HG03460 (cell line): ENCODE measurements around the gene SLC15A4.
A peak's percentile ranks its signal among the peaks of the same experiment; 100 is the strongest.

Experiments
- ATAC-seq: cut with Tn5 transposase; IDR thresholded peaks from one replicate; pipeline ENCODE4 v1.9.1; 2021; ENCODE audit not compliant: unreplicated experiment

Gene SLC15A4

DNA sequence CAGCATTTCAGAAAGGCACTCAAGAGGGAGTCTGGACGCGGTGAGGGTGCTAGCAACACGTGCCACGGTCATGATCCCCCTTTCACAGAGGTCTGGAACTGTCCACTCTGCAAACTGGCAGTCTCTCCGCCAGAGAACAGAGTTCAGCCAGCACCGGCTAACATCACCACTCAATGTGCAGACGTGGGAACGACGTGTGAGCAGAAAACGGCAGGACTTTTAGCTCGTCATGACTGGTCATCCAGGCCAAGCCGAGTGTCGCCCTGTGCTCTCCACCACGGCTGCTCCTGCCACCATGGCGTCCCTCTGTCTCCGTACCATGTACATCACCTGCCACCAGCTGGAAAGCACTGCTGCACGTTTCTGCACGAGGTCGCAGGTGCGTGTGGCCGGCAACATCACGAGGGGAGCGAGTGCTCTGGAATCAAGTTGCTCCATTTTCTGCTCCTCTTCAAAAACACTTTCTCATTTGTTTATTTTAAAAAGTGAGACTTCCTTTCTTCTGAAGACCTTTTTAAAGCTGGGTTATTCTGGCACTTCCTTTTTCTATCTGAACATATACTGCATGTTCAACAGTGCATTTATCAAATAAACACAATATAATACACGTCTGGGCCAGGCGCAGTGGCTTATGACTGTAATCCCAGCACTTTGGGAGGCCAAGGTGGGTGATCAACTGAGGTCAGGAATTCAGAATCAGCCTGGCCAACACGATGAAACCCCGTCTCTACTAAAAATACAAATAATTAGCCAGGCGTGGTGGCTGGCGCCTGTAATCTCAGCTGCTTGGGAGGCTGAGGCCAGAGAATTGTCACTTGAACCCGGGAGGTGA is 28.0 kb downstream of the SLC15A4 start:
- ATAC-seq = no peak

DNA sequence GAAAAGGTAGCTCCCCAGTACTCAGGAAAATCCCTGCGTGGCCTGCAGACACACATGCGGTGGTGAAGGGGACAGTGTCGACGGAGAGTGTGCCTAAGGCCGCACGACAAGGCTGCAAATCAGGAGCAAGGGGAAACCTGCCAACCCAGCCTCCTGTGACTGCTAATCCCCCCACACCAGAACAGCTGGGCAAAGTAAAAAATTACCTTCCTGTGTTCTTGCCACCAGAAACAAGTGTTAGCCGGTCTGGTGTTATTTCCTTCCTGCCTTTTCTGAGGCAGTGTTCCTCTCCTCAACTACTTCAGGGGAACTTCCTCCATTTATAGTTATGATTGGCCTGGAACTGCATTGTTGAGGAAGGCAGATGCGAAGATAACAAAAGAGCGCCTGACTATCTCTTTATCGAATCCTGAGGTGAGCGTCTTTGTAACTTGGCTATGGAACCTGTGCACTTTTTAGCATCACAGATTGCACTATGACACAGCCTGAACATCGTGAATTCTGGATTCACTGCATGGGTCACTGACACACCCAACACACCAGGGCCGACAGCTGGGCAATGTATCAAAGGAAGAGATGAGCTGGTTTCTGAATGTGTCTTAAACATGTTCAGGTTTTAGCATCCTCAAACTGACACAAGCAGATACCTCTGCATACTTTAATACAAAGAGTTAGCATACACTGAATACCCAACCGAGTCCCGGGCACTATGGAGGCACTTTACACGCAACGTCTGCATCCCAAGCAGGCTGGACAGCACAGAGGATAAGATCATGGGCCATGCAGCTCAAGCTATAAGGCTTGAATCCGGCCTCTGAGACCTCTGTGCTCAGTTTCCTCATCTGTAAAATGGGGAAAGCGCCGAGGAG is 28.9 kb downstream of the SLC15A4 start:
- peak; percentile 40 for ATAC-seq

DNA sequence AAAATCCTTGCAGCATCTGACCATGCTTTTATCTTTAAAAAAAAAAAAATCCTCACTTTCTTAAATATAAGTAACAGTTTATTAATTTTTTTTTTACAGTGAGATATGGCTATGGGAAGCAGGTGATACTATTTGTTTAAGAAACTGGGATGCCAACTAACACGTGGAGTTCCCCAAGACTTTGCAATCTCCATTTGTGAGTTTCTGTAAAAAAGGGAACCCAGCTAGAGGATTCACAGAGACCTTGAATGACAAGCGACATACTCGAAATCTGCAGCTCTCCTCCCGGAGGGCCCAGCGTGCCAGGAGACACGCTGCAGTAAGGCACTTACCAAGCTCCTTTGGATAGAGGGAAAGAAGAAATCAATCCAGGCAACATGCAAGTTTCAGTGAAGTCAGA is 30.1 kb downstream of the SLC15A4 start:
- no peak for ATAC-seq

GRCh38 chr12:128792881-128793280 is 30.9 kb downstream of the SLC15A4 start:
- ATAC-seq = no peak

DNA sequence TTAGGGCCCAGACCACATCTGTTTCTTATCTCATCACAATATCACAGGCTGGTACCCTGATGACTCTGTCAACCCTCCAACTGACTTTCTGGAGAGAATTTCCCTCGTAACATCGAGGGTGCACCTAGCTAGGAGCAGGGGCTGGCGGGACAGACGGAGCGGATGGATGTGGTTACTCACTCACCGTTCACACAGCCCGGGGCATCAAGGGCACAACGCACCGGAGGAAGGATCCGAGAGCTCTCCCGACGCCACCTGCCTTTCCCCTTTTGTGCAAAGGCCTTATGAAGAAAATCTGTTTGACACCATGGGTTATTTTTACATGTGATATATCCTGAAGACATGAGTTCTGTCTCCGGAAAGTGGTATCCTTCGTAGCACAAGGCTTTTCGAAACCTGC is 31.4 kb downstream of the SLC15A4 start:
- no peak for ATAC-seq

DNA sequence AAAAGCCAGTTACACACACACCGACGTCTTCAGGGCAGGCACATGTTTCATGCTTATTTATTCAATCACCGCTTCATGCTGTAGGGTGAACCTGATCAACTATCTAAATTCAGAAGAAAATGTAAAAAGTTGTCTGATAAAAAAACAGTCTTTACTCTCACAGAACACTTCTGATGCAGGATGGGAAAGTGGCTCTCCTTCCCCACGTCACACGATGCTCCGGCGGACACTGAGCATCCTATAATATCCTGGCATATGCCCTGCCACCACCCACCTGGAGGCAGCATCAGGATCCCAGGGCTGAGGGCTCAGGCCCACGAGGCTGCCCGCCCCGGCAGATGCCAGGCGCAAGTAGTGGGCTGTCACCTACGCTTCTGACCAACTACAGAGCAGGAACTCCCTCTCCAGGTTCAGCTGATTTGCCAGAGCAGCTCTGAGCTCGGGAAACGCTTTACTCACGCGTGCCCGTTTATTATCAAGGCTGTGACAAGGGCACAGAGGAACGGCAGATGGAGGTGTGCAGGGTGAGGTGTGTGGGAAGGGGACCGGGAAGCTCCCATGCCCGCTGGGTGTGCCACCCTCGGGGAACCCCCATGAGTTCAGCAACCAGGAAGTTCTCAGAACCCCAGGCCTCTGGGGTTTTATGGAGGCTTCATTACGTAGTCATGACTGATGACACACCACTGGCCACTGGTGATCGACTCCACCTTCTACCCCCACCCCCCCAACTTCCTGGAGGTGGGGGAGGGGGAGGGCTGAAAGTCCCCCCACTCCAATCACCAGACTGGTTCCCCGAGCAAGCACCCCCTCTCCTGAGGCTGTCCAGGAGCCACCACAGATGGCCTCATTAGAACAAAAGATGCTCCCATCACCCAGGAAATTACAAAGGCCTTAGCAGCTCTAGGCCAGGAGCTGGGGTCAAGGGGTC is 32.1 kb downstream of the SLC15A4 start:
- no peak for ATAC-seq

GRCh38 chr12:128790653-128791373 is 32.9 kb downstream of the SLC15A4 start:
- ATAC-seq = no peak

DNA sequence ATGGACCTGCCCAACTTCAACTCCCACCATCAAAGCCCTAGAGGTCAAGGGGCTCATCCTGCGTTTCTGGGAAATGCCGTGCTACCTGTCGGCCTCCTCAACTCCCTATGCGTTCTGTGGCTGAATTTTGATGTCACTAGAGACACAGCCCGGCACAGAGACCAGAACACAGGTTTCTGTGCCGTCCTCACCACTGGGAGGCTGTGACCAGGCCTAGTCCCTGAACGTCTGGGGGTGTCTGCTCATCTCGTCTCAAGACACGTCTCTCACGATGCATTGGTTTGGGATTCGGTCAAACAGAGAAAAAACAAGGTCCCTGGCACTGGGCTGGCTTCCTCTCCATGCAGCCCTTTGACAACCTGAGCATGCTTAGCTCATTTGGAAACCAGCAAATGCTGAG is 33.5 kb downstream of the SLC15A4 start:
- no peak for ATAC-seq

DNA sequence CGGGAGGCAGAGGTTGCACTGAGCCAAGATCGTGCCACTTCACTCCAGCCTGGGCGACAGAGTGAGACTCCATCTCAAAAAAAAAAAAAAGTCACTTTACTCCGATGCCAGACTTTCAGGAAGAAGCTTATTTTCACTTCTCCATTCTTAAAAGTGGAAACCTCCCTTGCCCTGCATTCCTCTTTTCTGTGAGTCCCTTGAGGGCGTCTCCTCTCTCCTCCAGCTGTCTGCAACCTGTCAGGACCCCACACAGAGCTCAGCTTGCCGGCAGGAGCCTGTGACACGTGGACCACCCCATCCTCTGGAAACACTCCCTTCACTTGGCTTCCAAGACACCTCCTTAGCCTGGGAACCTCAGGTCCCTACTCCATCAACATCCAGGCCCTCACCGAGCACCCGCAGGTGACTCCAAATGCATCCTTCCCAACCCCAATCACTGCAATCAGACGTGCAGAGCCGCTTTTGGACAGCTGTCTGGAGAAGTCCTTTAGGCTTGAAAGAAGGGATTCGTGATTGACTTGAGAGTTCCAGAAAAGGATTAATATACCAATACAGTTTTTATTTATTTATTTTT is 34.3 kb downstream of the SLC15A4 start:
- peak; percentile 35 for ATAC-seq

GRCh38 chr12:128787827-128788226 is 35.9 kb downstream of the SLC15A4 start:
- no peak for ATAC-seq

DNA sequence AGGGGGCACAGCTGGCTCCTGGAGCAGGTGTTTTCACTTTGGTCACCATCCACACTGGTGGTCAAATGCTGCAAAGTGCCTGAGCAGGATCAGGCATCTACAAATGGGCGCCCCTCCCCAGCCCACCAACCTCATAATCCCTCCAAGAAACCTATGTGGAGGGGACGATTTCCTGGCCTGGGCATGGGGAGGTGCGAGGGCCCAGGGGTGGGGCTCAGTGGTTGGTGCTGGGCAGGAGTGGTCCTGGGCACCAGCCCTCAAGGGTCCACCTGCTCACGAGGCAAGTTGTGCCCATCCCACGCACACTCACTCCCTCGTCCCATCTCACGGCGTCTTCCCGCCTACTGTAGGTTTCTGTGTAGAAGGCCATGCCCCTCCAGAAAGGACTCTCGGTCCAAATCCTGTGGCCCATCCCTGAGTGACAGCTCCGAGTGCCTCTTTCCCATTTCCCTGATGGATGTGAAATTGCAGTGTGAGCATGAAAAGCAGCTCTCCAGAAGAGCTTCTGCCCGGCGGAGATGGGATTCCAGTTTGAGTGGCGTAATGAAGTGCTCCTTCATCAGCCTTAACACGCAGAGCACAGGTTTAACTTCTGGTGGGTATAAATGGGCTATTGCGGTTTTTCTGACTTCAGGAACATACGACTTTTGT is 36.9 kb downstream of the SLC15A4 start:
- no peak for ATAC-seq

- ATAC-seq = no peak
These were observed 39.6 kb downstream of the SLC15A4 start for GRCh38 chr12:128784030-128784760.

DNA sequence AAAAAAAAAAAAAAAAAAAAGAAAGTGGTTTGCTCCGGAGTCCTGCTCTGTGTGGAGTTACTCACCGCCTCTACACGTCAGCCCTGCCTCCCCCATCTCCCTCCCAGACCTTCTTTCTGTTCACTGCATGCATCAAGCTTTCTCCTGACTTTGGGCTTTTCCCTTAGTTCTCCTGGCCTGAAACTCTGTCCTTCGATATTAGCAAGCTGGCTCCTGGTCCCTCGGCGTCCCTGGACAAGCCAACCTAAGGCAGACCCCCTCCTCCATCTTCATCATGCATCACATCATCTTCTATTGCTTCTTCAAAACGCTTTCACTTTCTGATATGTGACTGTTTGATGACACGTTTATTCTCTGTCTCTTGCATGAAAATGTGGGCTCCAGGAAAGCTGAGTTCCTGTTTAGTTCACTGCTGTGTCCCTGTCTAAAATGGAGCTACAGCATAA is 40.6 kb downstream of the SLC15A4 start:
- peak; percentile 59 for ATAC-seq

DNA sequence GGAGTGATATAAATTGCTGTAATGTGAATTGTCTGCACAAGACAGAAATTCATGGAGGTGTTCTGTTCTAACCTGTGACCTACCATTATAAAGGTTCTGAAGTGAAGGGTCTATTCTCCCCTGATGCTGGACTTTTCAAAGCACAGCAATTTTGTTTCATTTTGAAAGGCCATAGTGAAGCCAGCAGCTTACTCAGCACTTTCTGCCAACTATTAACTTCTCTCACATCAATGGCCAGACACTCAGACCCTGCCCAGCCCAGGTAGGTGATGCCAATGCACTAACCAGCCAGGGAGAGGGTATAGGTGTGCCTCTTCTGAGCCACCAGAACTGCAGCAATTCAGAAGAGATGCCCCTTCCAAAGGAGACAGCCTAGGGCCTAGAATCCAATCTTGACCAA is 43.9 kb downstream of the SLC15A4 start:
- no peak for ATAC-seq

GRCh38 chr12:128772249-128772648 is 51.5 kb downstream of the SLC15A4 start:
- ATAC-seq = no peak

DNA sequence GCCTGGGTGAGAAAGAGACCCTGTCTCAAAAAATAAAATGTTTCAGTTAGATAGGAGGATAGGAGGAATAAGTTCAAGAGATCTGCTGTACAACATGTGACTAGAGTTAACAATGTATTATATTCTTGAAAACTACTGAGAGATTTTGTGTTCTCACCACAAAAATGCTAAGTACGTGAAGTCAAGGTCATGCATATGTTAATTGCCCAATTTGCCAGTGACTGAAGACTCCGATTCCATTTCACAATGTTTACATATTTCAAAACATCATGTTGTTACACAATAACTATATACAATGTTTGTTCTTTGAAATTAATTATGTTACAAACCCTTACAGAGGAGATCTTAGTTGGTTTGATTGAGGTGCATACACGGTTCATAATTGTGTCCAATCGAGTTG is 52.1 kb downstream of the SLC15A4 start:
- ATAC-seq = no peak

DNA sequence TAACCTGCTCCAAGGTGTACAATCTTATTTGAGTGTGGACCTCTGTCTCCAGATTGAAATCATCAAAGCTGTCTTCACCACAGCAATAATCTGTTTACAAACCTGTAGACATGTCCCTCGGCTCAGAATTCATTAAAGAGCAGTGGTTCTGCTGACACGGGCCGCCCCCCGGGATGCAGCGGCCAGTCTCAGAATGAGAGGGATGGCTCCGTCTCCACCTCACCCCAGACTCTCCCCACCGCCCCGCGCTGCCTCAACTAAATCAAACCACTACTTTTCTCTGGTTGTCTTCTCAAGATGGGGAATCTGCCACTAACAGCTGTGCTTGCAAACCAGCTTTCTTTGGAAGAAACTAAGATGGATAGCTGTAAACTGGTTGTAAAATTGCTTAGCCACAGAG is 56.2 kb downstream of the SLC15A4 start:
- ATAC-seq = no peak

- no peak for ATAC-seq
These were observed 56.8 kb downstream of the SLC15A4 start for GRCh38 chr12:128766738-128767501.
